ENCODE results near the gene STRIP2.

GRCh38 chr7:129535896-129536295 lies 101.7 kb downstream of the STRIP2 start:
- TF ChIP-seq CTCF (IDR thresholded peaks at IDR 0.05; ENCODE audit: low read depth, low read length, poor library complexity, severe bottlenecking): no peak
- TF ChIP-seq EZH2phosphoT487 (IDR thresholded peaks at IDR 0.05; ENCODE audit: borderline replicate concordance, low read length): no peak
